ENCODE results near the gene LAMA1. TPM values are rescaled to one million over a fixed set of nuclear protein-coding genes. Genes with fewer than 3 reads are reported as not detected.

Gene LAMA1
- total and polyA plus RNA-seq, 2 donors (not counting 3 experiments of a cell fraction or from before 2014, with no cell fraction given), result 0.04 TPM; not detected in 1

GRCh38 chr18:6938003-6938402 lies 179.6 kb downstream of the LAMA1 start:
- POLR2A ChIA-PET, result interaction anchor here (0.6 kb wide), 1 partner anchor 1524 kb away, joined by 4 read pairs; no protein-coding TSS in a partner anchor
- Histone ChIP-seq H3K9me1 (replicated peaks; ENCODE audit: control insufficient read depth, extremely low read depth, insufficient read depth, low read length) (no peaks in the 10 kb centered on the region), H3K79me2 (ENCODE audit: control insufficient read depth, insufficient read depth, low read length) (no peaks in the 10 kb centered on the region), H4K20me1 (replicated peaks; ENCODE audit: control insufficient read depth, extremely low read depth, insufficient read depth, low read length) (no peaks in the 10 kb centered on the region), H3K9me3 (replicated peaks; ENCODE audit: control insufficient read depth, insufficient read depth, low read length) (no peaks in the 10 kb centered on the region), H3K4me2 (ENCODE audit: insufficient read depth, low read length) (no peak overlapping the region), H3K9ac (replicated peaks; ENCODE audit: extremely low read depth, insufficient read depth, low read length) (no peak overlapping the region), H3K4me3 (replicated peaks in 1 of 3; ENCODE audit: insufficient read depth in 1 of 3, low read depth in 1 of 3, low read length in 3 of 3) (no peak overlapping the region), H3K4me1 (ENCODE audit: control insufficient read depth, extremely low read depth, insufficient read depth, low read length) (no peaks in the 10 kb centered on the region), H3K27ac (ENCODE audit: insufficient read depth, low read depth, low read length) (no peak overlapping the region), H3K36me3 (ENCODE audit: control insufficient read depth in 2 of 2, extremely low read depth in 1 of 2, insufficient read depth in 2 of 2, low read length in 2 of 2) (no peaks in the 10 kb centered on the region), H2AFZ (ENCODE audit: low read depth, low read length) (no peak overlapping the region), H3K27me3 (ENCODE audit: control insufficient read depth in 2 of 2, insufficient read depth in 2 of 2, low read length in 2 of 2) (peaks cover 0 to 2% of the 10 kb centered on the region in 2 experiments)
- no peak for FAIRE-seq
- DNase-seq (ENCODE audit: low read depth, low spot score), result no peak
- no TSS peak for BruUV-seq (replicated peaks)
- CTCF ChIA-PET, result no interaction called here
- TF ChIP-seq EZH2 (IDR thresholded peaks at IDR 0.05; ENCODE audit: borderline replicate concordance, low read depth, low read length, severe bottlenecking) (no peak), MYC (IDR thresholded peaks at IDR 0.05; ENCODE audit: low read depth, low read length) (no peak), POLR2A (IDR thresholded peaks at IDR 0.05; ENCODE audit: low read depth, low read length) (no peak), JUN (IDR thresholded peaks at IDR 0.05; ENCODE audit: borderline replicate concordance, insufficient read depth, insufficient read length, low read depth) (no peak), CTCF (IDR thresholded peaks at IDR 0.05; ENCODE audit: extremely low read depth in 1 of 2, insufficient read depth in 1 of 2, low read depth in 1 of 2, low read length in 2 of 2) (no peak)
- intact Hi-C loops (cut with micrococcal nuclease), result no loop called here
- dilution Hi-C loops (cut with MboI; ENCODE audit: extremely low pct_ligation_motif_present, low sequenced_read_pairs), result no loop called here

GRCh38 chr18:6934859-6935258 lies 182.7 kb downstream of the LAMA1 start:
- Histone ChIP-seq H3K27me3 (ENCODE audit: control insufficient read depth in 2 of 2, insufficient read depth in 2 of 2, low read length in 2 of 2) (peaks cover 0 to 2% of the 10 kb centered on the region in 2 experiments), H3K9ac (replicated peaks; ENCODE audit: extremely low read depth, insufficient read depth, low read length) (no peak overlapping the region), H3K4me2 (ENCODE audit: insufficient read depth, low read length) (no peak overlapping the region), H2AFZ (ENCODE audit: low read depth, low read length) (no peak overlapping the region), H3K79me2 (ENCODE audit: control insufficient read depth, insufficient read depth, low read length) (no peaks in the 10 kb centered on the region), H3K4me1 (ENCODE audit: control insufficient read depth, extremely low read depth, insufficient read depth, low read length) (no peaks in the 10 kb centered on the region), H3K36me3 (ENCODE audit: control insufficient read depth in 2 of 2, extremely low read depth in 1 of 2, insufficient read depth in 2 of 2, low read length in 2 of 2) (no peaks in the 10 kb centered on the region), H4K20me1 (replicated peaks; ENCODE audit: control insufficient read depth, extremely low read depth, insufficient read depth, low read length) (no peaks in the 10 kb centered on the region), H3K27ac (ENCODE audit: insufficient read depth, low read depth, low read length) (no peak overlapping the region), H3K9me1 (replicated peaks; ENCODE audit: control insufficient read depth, extremely low read depth, insufficient read depth, low read length) (no peaks in the 10 kb centered on the region), H3K4me3 (replicated peaks in 1 of 3; ENCODE audit: insufficient read depth in 1 of 3, low read depth in 1 of 3, low read length in 3 of 3) (no peak overlapping the region), H3K9me3 (replicated peaks; ENCODE audit: control insufficient read depth, insufficient read depth, low read length) (no peaks in the 10 kb centered on the region)
- intact Hi-C loops (cut with micrococcal nuclease), result no loop called here
- ChIA-PET CTCF (interaction anchor here (1.1 to 1.6 kb wide), 3 partner anchors 242 to 1067 kb away, joined by 3 to 7 read pairs (median 3); no protein-coding TSS in a partner anchor), POLR2A (no interaction called here)
- FAIRE-seq (no peak), DNase-seq (ENCODE audit: low read depth, low spot score) (no peak)
- TF ChIP-seq EZH2 (IDR thresholded peaks at IDR 0.05; ENCODE audit: borderline replicate concordance, low read depth, low read length, severe bottlenecking), result no peak
- TF ChIP-seq POLR2A (IDR thresholded peaks at IDR 0.05; ENCODE audit: low read depth, low read length), result no peak
- no peak for TF ChIP-seq MAX (IDR thresholded peaks at IDR 0.05; ENCODE audit: insufficient read depth, insufficient read length)
- no peak for TF ChIP-seq MYC (IDR thresholded peaks at IDR 0.05; ENCODE audit: low read depth, low read length)
- TF ChIP-seq JUN (IDR thresholded peaks at IDR 0.05; ENCODE audit: borderline replicate concordance, insufficient read depth, insufficient read length, low read depth), result no peak
- TF ChIP-seq GATA2 (IDR thresholded peaks at IDR 0.05; ENCODE audit: insufficient read depth, insufficient read length, low read depth, low read length), result no peak
- no peak for TF ChIP-seq FOS (IDR thresholded peaks at IDR 0.05; ENCODE audit: borderline replicate concordance, insufficient read depth, low read length)
- TF ChIP-seq POLR2AphosphoS5 (IDR thresholded peaks at IDR 0.05; ENCODE audit: insufficient read depth, low read depth, low read length), result no peak
- dilution Hi-C loops (cut with MboI; ENCODE audit: extremely low pct_ligation_motif_present, low sequenced_read_pairs), result no loop called here
- no TSS peak for BruUV-seq (replicated peaks)

All from endothelial cell of umbilical vein (primary cell).